Body of pancreas (tissue), 4 donors: ENCODE data around the gene TOM1L2.
"Not testable (repeated sequence)": the region's sequence is repeated elsewhere in the genome, so short reads cannot be mapped to it uniquely, and the experiment has no call there.

Experiments
- CTCF ChIP-seq, 7 experiments: fragments of 450-650 bp in 4 of 7; fragments of 200-600 bp in 3 of 7; sonication (generic) in 3 of 7; IDR thresholded peaks; one replicate each; pipeline ENCODE4 v1.5.1; 2016 to 2019; ENCODE audit warnings: antibody characterized with exemption in 7 of 7
- POLR2A ChIP-seq, 3 donors: fragments of 450-650 bp; IDR thresholded peaks; one replicate each; pipeline ENCODE4 v1.6.1; 2016; ENCODE audit warnings: antibody characterized with exemption in 3 of 3, mild to moderate bottlenecking in 2 of 3

- TF ChIP-seq CTCF, POLR2A (IDR thresholded peaks at IDR 0.05): not testable (repeated sequence)
Measured at GRCh38 chr17:17995887-17996286, 23.7 kb upstream of the TOM1L2 start.
